ENCODE results near the gene MRAP2. TPM values are rescaled to one million over a fixed set of nuclear protein-coding genes. Genes with fewer than 3 reads are reported as not detected.
"Not testable (repeated sequence)": the region's sequence is repeated elsewhere in the genome, so short reads cannot be mapped to it uniquely, and the experiment has no call there.

MRAP2 gene
- polyA plus RNA-seq, 4 donors = 2.7 to 4.3 (median 3.6) TPM

DNA sequence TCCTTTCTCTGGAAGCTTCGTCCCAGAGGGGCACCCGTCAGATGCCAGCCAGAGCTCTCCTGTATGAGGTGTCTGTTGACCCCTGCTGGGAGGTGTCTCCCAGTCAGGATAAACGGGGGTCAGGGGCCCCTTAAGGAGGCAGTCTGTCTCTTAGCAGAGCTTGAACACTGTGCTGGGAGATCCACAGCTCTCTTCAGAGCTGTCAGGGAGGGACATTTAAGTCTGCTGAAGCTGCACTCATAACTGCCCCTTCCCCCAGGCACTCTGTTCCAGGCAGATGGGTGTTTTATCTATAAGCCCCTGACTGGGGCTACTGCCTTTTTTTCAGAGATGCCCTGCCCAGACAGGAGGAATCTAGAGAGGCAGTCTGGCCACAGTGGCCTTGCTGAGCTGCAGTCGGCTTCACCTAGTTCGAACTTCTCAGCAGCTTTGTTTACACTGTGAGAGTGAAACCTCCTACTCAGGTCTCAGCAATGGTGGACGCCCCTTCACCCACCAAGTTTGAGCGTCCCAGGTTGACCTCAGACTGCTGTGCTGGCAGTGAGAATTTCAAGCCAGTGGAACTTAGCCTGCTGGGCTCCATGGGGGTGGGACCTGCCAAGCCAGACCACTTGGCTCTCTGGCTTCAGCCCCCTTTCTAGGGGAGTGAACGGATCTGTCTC is 81.5 kb downstream of the MRAP2 start:
- DNase-seq (ENCODE audit: low read depth in 4 of 4, low spot score in 3 of 4) = not testable (repeated sequence)

DNA sequence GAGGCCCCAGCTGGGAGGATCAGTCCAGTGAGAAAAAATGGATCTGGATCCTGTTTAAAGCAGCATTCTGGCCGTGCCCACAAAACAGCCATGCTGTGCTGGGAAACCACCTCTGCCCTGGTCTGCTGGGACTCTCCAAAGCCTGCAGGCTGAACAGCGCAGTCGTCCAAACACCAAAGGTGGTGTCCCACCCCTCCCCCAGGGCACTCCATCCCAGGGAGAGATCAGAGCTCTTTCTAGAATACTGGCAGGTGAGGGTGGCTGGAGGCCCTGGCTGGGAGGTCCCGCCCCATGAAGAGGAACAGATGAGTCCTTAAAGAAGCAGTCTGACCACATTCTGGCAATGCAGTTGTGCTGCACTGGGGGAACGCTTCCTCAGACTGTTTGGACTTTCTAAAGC is 84.6 kb downstream of the MRAP2 start:
- DNase-seq (ENCODE audit: low read depth in 4 of 4, low spot score in 3 of 4) = no peak

DNA sequence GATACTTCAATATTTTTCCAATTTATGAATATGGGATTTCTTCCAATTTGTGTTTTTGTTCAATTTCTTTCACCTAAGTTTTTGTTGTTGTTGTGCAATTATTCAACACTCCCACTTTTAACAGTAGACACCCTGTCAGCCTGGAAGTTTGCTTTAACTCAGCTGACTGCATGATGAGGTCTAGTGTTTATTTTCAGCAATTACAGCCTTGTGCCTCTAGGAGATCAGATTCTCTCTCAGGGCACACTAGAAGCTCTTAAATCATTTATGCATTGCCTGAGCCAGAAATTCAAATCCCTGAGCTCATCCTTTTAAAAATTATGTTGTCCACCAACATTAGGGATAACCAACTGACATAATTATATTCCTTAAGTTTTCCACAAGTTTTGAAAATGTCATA is 85.7 kb downstream of the MRAP2 start:
- DNase-seq (ENCODE audit: low read depth in 4 of 4, low spot score in 3 of 4) = no peak

DNA sequence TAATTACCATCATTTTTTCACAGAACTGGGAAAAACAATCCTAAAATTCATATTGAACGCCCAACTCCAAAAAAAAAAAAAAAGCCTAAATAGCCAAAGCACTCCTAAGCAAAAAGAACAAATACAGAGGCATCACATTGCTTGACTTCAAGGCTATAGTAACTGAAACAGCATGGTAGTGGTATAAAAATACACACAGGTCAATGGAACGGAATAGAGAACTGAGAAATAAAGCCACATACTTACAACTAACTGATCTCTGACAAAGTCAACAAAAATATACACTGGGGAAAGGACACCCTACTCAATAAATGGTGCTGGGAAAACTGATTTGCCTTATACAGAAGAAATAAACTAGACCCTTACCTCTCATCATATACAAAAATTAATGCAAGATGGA is 89.6 kb downstream of the MRAP2 start:
- no peak for DNase-seq (ENCODE audit: low read depth in 4 of 4, low spot score in 3 of 4)

DNA sequence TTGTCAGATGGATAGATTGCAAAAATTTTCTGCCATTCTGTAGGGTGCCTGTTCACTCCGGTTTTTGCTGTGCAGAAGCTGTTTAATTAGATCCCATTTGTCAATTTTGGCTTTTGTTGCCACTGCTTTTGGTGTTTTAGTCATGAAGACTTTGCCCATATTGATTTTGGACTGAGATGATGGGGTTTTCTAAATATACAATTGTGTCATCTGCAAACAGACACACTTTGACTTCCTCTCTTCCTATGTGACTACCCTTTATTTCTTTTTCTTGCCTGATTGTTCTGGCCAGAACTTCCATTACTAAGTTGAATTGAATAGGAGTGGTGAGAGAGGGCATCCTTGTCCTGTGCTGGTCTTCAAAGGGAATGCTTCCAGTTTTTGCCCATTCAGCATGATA is 96.0 kb downstream of the MRAP2 start:
- not testable (repeated sequence) for DNase-seq (ENCODE audit: low read depth in 4 of 4, low spot score in 3 of 4)

DNA sequence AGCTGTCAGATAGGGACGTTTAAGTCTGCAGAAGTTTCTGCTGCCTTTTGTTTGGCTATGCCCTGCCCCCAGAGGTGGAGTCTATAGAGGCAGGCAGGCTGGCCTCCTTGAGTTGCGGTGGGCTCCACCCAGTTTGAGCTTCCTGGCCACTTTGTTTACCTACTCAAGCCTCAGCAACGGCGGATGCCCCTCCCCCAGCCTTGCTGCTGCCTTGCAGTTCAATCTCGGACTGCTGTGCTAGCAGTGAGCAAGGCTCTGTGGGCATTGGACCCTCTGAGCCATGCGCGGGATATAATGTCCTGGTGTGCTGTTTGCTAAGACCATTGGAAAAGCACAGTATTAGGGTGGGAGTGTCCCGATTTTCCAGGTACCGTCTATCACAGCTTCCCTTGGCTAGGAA is 99.8 kb downstream of the MRAP2 start:
- DNase-seq (ENCODE audit: low read depth in 4 of 4, low spot score in 3 of 4) = not testable (repeated sequence)

DNA sequence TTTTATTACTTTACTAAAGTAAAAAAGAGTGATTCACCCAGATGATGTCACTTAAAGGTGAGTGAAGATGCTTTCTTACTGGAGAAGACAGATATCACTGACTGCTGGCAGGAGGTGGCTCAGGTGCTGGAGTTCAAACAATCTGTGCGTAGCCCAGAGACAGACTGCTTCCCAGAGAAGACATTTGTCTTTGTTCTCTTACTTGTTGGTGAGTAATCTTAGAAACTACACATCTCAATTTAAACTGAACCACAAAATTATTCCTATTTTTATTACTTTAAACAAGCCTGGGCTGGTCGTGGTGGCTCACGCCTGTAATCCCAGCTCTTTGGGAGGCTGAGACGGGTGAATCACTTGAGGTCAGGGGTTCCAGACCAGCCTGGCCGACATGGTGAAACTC is 101.7 kb downstream of the MRAP2 start:
- no peak for DNase-seq (ENCODE audit: low read depth in 4 of 4, low spot score in 3 of 4)

DNA sequence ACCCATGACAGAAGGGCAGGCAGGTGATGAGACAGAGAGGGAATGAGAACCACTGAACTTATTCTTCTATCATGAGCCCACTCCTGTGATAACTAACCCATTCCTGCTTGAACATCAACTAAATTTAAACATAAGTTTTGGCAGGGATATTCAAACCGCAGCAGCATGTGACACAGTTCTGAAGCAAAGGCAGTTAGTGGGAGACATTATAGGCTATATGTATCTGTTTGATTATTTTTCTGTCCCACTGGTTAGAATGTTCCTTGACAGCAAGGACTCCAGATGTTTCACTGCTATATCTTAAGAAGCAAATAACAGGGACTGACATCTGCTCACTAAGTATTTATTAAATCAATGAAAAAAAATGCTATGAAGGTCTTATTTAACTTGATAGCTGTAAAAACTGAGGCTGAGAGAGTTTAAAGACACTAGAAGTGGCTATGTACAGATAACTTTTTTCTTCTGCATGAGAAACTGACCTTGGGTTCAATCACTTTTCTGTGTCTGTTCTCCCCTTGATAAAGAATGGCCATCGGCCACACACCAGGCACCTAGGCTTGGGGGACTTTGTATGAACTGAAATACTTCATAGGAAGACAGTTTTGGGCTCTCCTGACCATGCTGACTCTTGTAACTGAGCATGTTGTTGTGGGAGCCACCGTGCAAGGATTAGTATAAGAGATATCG is 102.9 kb downstream of the MRAP2 start:
- DNase-seq (ENCODE audit: low read depth in 4 of 4, low spot score in 3 of 4) = no peak

DNA sequence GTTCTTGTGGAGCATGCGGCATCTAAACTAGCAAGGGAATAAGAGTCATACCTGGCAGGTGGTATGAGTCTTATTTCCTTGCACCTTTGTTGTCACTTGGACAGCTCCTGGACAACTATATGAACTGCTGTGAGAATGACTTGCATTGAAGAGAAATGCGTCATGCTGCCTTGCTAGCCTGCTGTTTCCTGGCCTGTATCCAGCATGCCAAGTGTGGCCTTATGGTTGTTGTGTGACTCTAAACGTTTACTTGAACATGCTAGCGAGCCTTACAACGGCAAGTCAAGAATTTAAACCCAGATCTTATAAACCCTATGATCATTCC is 103.4 kb downstream of the MRAP2 start:
- no peak for DNase-seq (ENCODE audit: low read depth in 4 of 4, low spot score in 3 of 4)

DNA sequence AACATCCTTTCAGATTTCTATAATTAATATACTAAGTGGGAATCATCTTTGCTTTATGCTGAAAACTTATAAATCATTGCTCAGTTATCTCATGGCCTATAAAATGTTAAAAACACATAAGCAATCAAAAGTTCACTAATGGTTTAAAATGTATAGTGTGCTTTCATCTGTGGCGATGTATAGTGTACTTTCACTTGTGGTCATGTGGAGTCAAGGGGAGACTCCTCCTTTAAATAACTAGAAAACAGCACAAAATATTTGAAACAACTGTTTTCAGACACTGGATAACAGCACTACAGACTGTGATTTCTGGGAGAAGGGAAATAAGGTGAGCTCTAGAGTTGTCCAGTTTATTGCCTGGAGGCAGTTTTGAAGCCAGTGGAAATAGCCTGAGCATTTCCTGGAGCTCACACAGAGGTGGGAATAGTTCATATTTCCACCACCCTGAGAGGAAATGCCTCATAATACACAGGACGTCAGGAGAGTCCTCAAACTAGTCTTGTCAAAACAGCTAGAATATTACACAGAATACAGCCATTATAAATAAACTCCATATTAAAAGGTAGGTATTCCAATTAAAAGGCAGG is 104.5 kb downstream of the MRAP2 start:
- DNase-seq (ENCODE audit: low read depth in 4 of 4, low spot score in 3 of 4) = no peak

DNA sequence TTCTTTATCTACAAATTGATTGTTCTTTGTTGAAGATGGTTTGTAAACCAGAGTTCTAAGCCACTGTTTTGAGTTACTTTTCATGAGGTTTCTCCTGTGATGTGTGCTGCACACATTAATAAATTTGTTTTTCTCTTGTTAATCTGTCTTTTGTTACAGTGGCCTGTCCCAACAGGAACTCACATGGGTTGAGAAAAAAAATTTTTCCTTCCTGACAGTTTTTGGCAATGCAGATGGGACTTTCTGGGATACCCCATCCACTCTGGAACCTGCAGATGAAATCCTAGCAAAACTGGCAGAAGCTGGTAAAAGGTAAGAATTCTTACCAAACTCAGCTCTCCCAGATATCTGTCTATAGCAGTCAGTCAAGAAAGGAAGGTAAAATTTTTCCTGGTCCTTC is 105.7 kb downstream of the MRAP2 start:
- no peak for DNase-seq (ENCODE audit: low read depth in 4 of 4, low spot score in 3 of 4)

Other genes with a start within 250 kb of the MRAP2 start
- under 1 TPM in 1 of 4 donors, not detected in 3; 0.05 TPM for gene RIPPLY2, start 180.4 kb upstream of the MRAP2 start, polyA plus RNA-seq (ENCODE audit: insufficient read length in 4 of 4)
- gene CYB5R4, start 174.1 kb upstream of the MRAP2 start, polyA plus RNA-seq (ENCODE audit: insufficient read length in 4 of 4) = 10 to 100 TPM in 2 of 4 donors, 1 to 10 TPM in 2; 9.6 to 13.2 (median 10.4) TPM
- gene CEP162, start 193.9 kb downstream of the MRAP2 start, polyA plus RNA-seq (ENCODE audit: insufficient read length in 4 of 4) = 10 to 100 TPM; 15.2 to 20.4 (median 18.8) TPM

Measured in right renal pelvis (tissue), 4 donors.